Measurements from ENCODE around the gene GAS6. TPM values are rescaled to one million over a fixed set of nuclear protein-coding genes. Genes with fewer than 3 reads are reported as not detected.

The GAS6 gene
- total RNA-seq, 1 experiment from 2014 or later: 41.7 TPM

DNA sequence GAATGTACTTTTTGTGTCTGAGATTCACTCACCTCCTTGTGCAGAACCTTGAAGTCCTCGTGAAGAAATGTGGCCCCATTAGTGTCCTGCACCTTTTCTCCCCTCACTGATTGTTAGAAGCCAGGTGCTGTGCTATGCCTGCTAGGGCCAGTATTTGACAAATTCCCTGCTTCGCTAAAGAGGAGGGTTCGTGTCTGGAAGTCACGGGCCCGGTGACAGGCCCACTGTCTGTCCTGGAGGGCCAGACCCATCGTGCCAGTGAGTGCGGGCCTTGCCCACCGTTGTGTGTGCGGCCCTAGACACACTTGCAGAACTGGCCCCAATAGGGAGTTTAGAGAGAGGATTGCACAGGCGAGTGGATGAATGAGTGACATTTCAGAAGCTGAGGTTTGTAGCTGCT is 36.8 kb upstream of the GAS6 start:
- DNase-seq (ENCODE audit: low read depth in 1 of 2, low spot score in 2 of 2): peak in 1 of 2 experiments; percentile 26
- peak overlapping the region; percentile 22 for H3K27ac ChIP-seq

DNA sequence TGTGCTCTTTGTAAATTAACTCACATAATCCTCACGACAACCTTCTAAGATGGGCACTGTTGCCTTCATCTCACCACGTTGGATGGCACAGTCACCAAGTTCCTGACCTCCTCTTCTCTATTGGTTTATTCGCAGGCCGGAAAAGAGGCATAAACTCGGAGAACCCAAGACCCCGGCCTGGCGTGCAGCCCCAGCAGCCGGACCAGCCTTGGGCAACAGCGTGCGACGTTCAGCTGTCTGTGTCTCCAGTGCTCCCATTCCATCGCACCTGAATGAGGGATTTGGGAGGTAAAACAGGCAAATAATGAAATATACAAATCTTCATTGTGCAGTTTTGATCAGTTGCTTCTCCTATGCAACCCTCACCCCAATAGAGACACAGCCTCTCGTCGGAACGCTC is 34.5 kb upstream of the GAS6 start:
- H3K27me3 ChIP-seq (replicated peaks): no peaks in the 10 kb centered on the region
- peak in 1 of 2 experiments; percentile 6 for DNase-seq (ENCODE audit: low read depth in 1 of 2, low spot score in 2 of 2)
- H3K9me3 ChIP-seq (replicated peaks): no peaks in the 10 kb centered on the region
- H3K36me3 ChIP-seq: 0 out of 2 replicates have a peak, but pooled peaks cover 4% of the 10 kb centered on the region
- H3K4me3 ChIP-seq: no peak overlapping the region
- peaks cover 40% of the 10 kb centered on the region for H3K4me1 ChIP-seq (replicated peaks)
- peak overlapping the region; percentile 98 for H3K27ac ChIP-seq

More for the DNA sequence above, 36.8 kb upstream of the GAS6 start:
- H3K4me1 ChIP-seq (replicated peaks): peaks cover 51% of the 10 kb centered on the region
- 0 out of 2 replicates have a peak, but pooled peaks cover 4% of the 10 kb centered on the region for H3K36me3 ChIP-seq
- no peaks in the 10 kb centered on the region for H3K27me3 ChIP-seq (replicated peaks)
- no peak overlapping the region for H3K4me3 ChIP-seq
- H3K9me3 ChIP-seq (replicated peaks): no peaks in the 10 kb centered on the region

DNA sequence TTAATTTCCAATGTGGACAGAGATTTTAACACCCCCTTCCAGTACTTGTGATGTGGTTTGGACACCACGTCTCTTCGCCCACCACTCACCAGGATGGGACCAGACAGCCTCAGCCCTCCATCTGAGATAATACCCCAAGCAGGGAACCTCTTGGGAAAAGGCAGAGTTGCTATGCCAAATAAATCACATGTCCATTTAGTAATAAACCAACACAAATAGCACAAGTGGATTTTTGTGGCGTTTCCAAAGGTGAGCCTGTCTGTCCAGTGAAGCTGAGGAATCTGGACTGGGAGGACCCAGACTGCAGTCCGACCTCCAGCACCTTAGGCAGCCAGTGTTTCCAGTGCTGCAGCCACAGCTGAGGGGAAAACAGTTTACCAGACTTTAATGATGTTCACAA is 34.1 kb upstream of the GAS6 start:
- 0 out of 2 replicates have a peak, but pooled peaks cover 4% of the 10 kb centered on the region for H3K36me3 ChIP-seq
- no peaks in the 10 kb centered on the region for H3K27me3 ChIP-seq (replicated peaks)
- DNase-seq (ENCODE audit: low read depth in 1 of 2, low spot score in 2 of 2): no peak
- no peak overlapping the region for H3K4me3 ChIP-seq
- H3K4me1 ChIP-seq (replicated peaks): peaks cover 35% of the 10 kb centered on the region
- H3K27ac ChIP-seq: peak overlapping the region; percentile 98
- no peaks in the 10 kb centered on the region for H3K9me3 ChIP-seq (replicated peaks)

DNA sequence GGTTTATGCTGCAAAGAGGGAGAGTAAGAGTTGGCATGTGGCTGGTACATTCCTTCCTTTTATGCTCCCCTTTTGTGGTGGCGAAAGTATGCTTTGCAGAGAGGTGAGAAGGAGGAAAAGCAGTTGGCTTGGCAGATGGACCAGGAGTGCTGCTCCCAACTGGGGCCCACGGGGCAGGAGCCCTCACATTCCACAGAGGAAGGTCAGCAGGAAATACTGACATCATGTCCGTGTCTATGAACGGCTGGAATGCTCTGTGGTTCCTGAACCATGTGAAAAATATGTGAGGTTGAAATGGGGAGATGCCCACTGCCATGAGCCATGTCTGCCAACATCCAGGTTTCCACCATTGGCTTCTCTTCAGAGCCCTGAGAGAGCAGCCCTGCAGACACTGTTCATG is 33.3 kb upstream of the GAS6 start:
- H3K27me3 ChIP-seq (replicated peaks): no peaks in the 10 kb centered on the region
- no peaks in the 10 kb centered on the region for H3K9me3 ChIP-seq (replicated peaks)
- H3K4me1 ChIP-seq (replicated peaks): peaks cover 28% of the 10 kb centered on the region
- peak overlapping the region; percentile 98 for H3K27ac ChIP-seq
- peak; percentile 100 for DNase-seq (ENCODE audit: low read depth in 1 of 2, low spot score in 2 of 2)
- H3K4me3 ChIP-seq: no peak overlapping the region
- H3K36me3 ChIP-seq: 0 out of 2 replicates have a peak, but pooled peaks cover 4% of the 10 kb centered on the region

DNA sequence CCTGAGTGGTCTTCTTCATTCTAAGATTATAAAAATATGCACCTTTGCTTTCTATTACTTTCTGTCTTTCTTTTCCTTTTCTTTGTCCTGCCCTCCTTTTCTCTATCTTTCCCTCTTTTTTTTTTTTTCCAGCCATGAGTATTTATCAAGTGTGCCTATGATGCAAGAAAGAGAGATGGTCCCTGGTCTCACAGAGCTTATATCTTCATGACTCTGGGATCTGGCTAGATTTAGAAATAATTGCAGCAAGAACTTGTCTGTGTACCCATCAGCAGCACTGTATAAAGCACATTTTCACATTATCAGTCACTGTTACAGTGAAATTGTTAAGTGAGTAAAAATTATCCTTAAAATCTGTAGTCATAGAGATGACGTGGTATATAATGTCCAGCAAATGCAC is 31.6 kb upstream of the GAS6 start:
- H3K36me3 ChIP-seq: 0 out of 2 replicates have a peak, but pooled peaks cover 4% of the 10 kb centered on the region
- no peaks in the 10 kb centered on the region for H3K9me3 ChIP-seq (replicated peaks)
- DNase-seq (ENCODE audit: low read depth in 1 of 2, low spot score in 2 of 2): no peak
- H3K4me1 ChIP-seq (replicated peaks): peaks cover 33% of the 10 kb centered on the region
- no peak overlapping the region for H3K4me3 ChIP-seq
- H3K27me3 ChIP-seq (replicated peaks): no peaks in the 10 kb centered on the region
- no peak overlapping the region for H3K27ac ChIP-seq

DNA sequence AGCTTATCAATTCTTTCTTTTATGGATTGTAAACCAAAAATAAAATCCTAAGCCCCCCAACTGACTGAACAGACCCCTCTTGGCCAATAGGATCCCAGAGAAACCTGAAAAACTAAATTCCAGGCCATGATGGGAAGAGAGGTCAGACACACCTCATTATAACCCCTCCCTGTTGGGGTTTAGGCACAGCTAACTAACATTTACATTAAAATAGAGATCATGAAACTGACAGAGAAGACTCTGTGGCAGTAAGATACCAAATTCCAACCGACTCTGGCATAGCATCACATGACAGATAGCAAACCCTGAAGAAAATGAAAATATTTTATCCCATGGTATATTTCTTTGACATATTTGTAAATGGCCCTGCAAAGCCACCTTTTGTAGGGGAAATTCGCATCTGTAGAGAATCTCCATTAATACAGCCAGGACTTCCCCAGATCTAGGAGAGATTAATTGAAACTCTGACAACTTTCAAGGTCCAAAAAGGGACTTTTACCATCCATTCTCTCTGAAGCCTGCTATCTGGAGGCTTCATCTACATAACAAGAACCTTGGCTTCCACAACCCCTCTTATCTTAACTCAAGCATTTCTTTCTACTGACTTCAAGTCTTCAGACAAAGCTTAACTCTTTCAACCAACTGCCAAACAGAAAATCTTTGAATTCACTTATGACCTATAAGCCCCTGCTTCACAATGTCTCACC is 27.1 kb upstream of the GAS6 start:
- Histone ChIP-seq H3K4me3 (no peak overlapping the region), H3K9me3 (replicated peaks) (no peaks in the 10 kb centered on the region), H3K27me3 (replicated peaks) (no peaks in the 10 kb centered on the region), H3K4me1 (replicated peaks) (peaks cover 16% of the 10 kb centered on the region), H3K27ac (no peak overlapping the region), H3K36me3 (no peaks in the 10 kb centered on the region)
- no peak for DNase-seq (ENCODE audit: low read depth in 1 of 2, low spot score in 2 of 2)

DNA sequence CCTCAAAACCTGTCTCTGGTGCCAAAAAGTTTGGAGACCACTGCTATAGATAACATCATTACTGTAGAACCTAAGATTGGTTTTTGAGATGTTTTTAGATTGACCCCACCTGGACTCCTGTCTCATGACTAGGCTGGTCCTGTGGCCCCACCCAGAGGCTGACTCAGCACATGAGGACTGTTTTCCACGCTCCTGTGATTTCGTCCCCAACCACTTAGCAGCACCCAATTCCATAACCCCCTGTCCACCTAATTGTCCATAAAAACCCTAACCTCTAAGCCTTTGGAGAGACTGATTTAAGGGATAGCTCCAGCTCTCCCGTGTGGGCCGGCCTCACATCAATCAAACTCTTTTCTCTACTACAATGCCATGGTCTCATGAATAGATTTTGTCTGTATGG is 25.6 kb upstream of the GAS6 start:
- H3K4me1 ChIP-seq (replicated peaks): peaks cover 12% of the 10 kb centered on the region
- no peak overlapping the region for H3K4me3 ChIP-seq
- no peaks in the 10 kb centered on the region for H3K9me3 ChIP-seq (replicated peaks)
- no peak overlapping the region for H3K27ac ChIP-seq
- no peaks in the 10 kb centered on the region for H3K36me3 ChIP-seq
- H3K27me3 ChIP-seq (replicated peaks): no peaks in the 10 kb centered on the region
- DNase-seq (ENCODE audit: low read depth in 1 of 2, low spot score in 2 of 2): no peak

DNA sequence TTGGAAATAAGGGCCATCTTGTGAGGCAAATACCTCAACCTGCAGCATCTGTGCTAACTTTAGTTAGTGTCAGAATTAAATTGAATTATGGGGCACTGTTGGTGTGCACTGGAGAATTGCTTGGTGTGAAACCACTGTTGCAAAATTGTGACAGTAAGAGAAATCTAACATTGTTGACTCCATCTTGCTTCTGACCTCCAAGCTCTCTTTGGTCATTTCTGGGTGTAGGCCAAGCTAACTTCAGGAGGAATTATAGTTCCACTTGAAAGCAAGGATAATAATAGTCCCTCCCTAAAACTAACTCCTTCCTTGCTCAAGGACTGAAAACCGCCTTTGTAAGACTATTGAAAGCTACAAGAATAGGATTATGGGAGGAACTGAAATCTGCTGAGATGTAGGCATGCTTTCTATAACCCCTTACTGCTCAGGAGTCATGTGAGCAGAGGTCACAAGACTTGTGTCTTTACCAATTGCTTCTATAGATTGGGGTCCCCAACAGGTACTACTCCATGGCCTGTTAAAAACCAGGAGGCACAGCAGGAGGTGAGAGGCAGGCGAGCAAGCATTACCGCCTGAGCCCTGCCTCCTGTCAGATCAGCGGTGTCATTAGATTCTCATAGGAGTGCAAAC is 24.9 kb upstream of the GAS6 start:
- DNase-seq (ENCODE audit: low read depth in 1 of 2, low spot score in 2 of 2): no peak
- Histone ChIP-seq H3K27ac (no peak overlapping the region), H3K4me3 (no peak overlapping the region), H3K9me3 (replicated peaks) (no peaks in the 10 kb centered on the region), H3K4me1 (replicated peaks) (peaks cover 12% of the 10 kb centered on the region), H3K36me3 (no peaks in the 10 kb centered on the region), H3K27me3 (replicated peaks) (no peaks in the 10 kb centered on the region)

DNA sequence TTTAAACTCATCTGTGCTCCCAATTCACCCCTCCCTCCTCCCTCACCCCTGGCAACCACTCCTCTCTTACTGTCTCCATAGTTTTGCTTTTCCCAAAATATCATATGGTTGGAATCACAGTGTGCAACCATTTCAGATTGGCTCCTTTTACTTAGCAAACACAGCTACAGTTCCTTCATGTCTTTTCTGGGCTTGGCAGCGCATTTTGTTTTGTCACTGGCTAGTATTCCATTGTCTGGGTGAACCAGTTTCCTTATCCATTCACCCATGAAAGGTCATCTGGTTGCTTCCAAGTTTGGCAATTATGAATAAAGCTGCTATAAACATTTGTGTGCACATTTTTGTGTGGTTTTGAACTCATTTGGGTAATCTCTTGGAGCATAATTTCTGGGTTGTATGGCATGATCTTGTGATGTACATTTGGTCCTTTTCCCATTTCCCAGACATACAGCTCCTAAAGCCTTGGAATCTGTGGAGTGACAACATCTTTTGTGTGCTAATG is 23.9 kb upstream of the GAS6 start:
- H3K27me3 ChIP-seq (replicated peaks): no peaks in the 10 kb centered on the region
- no peaks in the 10 kb centered on the region for H3K9me3 ChIP-seq (replicated peaks)
- H3K4me3 ChIP-seq: no peak overlapping the region
- H3K4me1 ChIP-seq (replicated peaks): peaks cover 12% of the 10 kb centered on the region
- H3K27ac ChIP-seq: no peak overlapping the region
- no peaks in the 10 kb centered on the region for H3K36me3 ChIP-seq
- no peak for DNase-seq (ENCODE audit: low read depth in 1 of 2, low spot score in 2 of 2)

DNA sequence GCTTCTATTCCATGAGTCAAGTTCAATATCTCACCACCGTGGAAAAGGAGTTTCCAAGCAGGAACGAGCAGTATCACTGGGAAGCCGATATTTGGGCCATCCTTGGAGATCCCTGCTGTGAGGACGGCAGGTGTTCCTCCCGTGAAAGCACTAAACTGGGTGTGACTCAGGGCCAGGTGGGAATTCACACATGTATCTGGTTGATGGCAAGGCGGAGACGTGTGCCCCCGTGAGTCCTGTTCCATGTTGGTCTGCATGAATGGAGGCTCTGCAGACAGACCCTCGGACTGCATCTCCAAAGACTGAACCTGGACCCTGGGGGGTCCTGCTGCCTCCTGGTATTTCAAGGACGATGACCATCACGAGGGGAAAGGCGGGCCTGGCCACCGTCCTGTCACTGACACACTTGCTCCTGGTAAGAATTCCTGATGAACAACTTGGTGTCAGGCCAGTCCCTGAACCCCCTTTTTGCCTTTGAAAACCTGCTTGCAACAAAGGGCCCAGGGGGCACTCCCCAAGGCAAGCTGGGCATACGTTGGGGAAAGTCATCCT is 22.8 kb upstream of the GAS6 start:
- Histone ChIP-seq H3K27ac (no peak overlapping the region), H3K27me3 (replicated peaks) (no peaks in the 10 kb centered on the region), H3K4me1 (replicated peaks) (peaks cover 12% of the 10 kb centered on the region), H3K9me3 (replicated peaks) (no peaks in the 10 kb centered on the region), H3K4me3 (no peak overlapping the region), H3K36me3 (no peaks in the 10 kb centered on the region)
- no peak for DNase-seq (ENCODE audit: low read depth in 1 of 2, low spot score in 2 of 2)

DNA sequence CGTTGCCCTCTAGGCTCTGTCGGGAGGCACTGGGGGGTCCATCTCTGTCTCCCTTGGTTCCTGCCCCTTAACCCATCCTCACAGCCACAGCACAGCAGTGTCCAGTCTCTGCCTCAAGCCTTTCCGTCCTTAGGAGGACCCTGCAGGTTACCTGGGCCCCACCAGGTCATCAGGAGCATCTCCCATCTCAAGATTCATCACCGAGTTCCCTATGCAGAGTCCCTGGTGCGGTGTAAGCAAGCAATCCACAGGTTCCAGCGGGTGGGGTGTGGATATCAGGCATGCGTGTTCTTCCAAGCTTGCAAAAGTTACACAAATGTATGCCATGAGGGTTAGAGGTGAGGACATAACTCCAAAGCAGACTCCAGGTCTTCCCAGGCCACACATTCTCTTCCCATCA is 20.9 kb upstream of the GAS6 start:
- H3K4me1 ChIP-seq (replicated peaks): peaks cover under 1% of the 10 kb centered on the region
- no peaks in the 10 kb centered on the region for H3K27me3 ChIP-seq (replicated peaks)
- no peak for DNase-seq (ENCODE audit: low read depth in 1 of 2, low spot score in 2 of 2)
- no peaks in the 10 kb centered on the region for H3K36me3 ChIP-seq
- H3K9me3 ChIP-seq (replicated peaks): no peaks in the 10 kb centered on the region
- no peak overlapping the region for H3K27ac ChIP-seq
- no peak overlapping the region for H3K4me3 ChIP-seq

DNA sequence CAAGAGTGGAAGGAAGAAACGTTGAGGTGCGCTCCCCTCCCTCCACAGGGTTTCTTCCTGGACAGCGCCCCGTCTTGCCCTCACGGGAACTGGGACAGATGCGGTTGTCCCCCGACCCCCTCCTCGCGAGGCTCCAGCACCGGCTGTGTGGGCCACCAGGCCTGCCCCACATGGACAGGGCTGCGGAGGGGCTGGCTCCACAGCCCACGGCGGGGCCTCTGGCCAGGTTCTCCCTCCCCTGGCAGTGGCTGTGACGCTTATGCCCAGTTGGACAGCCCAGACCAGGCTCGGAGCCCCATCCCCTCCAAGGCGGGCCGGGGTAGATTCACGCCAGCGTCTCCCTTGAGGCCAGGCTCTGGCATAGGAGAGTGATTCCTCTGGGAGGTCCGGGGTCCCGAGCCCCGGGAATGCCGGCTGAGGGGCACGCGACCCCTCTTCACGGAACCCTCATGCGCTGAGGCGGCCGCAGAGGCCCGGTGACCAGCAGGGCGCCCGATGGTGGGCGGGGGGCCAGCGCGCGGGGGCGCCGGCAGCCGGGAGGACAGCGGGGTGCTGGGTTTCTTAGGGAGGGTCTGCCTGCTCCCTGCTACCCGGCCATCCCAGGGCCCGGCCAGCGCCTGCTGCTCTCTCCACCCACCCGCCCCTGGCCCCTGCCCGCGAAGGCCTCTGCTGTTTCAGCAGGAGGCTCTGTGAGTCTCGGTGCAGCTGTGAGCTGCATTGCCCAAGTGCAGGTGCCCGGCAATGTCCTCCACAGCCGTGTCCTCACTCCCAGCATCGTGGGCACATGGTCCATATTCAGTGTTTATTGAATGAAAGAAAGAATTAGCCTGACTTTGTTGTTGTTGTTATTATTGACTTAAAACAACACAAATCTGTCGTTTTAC is 20.3 kb upstream of the GAS6 start:
- no peak for DNase-seq (ENCODE audit: low read depth in 1 of 2, low spot score in 2 of 2)
- Histone ChIP-seq H3K27ac (no peak overlapping the region), H3K4me1 (replicated peaks) (no peaks in the 10 kb centered on the region), H3K36me3 (no peaks in the 10 kb centered on the region), H3K27me3 (replicated peaks) (no peaks in the 10 kb centered on the region), H3K4me3 (no peak overlapping the region), H3K9me3 (replicated peaks) (no peaks in the 10 kb centered on the region)

DNA sequence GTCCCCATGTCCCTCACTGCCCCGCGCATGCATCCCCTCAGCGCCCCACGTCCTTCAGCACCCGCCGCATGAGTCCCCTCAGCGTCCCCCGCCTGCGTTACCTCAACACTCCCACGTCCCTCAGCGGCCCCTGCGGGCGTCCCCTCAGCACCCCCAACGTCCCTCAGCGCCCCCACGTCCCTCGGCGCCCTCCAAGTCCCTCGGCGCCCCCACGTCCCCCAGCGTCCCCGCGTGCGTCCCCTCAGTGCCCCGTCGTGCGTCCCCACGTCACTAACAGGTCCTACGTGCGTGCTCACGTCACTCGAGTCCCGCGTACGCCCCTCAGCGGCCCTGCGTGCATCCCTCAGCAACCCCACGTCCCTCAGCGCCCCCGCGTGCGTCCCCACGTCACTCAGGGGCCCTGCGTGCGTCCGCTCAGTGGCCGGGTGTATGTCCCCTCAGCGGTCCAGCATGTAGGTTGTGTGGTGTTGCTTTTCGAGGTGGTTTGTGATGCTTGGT is 19.5 kb upstream of the GAS6 start:
- DNase-seq (ENCODE audit: low read depth in 1 of 2, low spot score in 2 of 2): no peak
- H3K9me3 ChIP-seq (replicated peaks): no peaks in the 10 kb centered on the region
- H3K36me3 ChIP-seq: no peaks in the 10 kb centered on the region
- no peak overlapping the region for H3K4me3 ChIP-seq
- no peaks in the 10 kb centered on the region for H3K27me3 ChIP-seq (replicated peaks)
- no peak overlapping the region for H3K27ac ChIP-seq
- H3K4me1 ChIP-seq (replicated peaks): no peaks in the 10 kb centered on the region
